SK-N-SH treated with all-trans-retinoic acid at 6 μM for 48 hours (cell line): ENCODE data around the gene AMOT.

ENCODE experiments used
- GLIS3 ChIP-seq: fragments of 250-450 bp; sonication (Bioruptor Pico); IDR thresholded peaks from 2 replicates; pipeline ENCODE4 v1.5.0; 2020; ENCODE audit warnings: mild to moderate bottlenecking, moderate library complexity
- RARB ChIP-seq: fragments of 250-450 bp; sonication (Bioruptor Pico); IDR thresholded peaks from 2 replicates; pipeline ENCODE4 v1.8.0; 2021; ENCODE audit warnings: mild to moderate bottlenecking, moderate library complexity
- ZFP30 ChIP-seq: fragments of 450-650 bp; formaldehyde crosslinking; IDR thresholded peaks from 2 replicates; pipeline ENCODE4 v1.5.0; 2022; ENCODE audit warnings: mild to moderate bottlenecking, moderate library complexity
- ZNF70 ChIP-seq: fragments of 450-650 bp; formaldehyde crosslinking; IDR thresholded peaks from 2 replicates; pipeline ENCODE4 v1.5.0; 2020; ENCODE audit warnings: mild to moderate bottlenecking, moderate library complexity
- TF ChIP-seq, protein P1 (sequence below): fragments of 250-450 bp; sonication (Bioruptor Pico); IDR thresholded peaks from 2 replicates; pipeline ENCODE4 v1.5.0; 2020; ENCODE audit warnings: mild to moderate bottlenecking, moderate library complexity

- no peak for TF ChIP-seq GLIS3 (CRISPR knock-in tag)
- TF ChIP-seq ZFP30 (CRISPR knock-in tag) = no peak
- TF ChIP-seq, protein P1, sequence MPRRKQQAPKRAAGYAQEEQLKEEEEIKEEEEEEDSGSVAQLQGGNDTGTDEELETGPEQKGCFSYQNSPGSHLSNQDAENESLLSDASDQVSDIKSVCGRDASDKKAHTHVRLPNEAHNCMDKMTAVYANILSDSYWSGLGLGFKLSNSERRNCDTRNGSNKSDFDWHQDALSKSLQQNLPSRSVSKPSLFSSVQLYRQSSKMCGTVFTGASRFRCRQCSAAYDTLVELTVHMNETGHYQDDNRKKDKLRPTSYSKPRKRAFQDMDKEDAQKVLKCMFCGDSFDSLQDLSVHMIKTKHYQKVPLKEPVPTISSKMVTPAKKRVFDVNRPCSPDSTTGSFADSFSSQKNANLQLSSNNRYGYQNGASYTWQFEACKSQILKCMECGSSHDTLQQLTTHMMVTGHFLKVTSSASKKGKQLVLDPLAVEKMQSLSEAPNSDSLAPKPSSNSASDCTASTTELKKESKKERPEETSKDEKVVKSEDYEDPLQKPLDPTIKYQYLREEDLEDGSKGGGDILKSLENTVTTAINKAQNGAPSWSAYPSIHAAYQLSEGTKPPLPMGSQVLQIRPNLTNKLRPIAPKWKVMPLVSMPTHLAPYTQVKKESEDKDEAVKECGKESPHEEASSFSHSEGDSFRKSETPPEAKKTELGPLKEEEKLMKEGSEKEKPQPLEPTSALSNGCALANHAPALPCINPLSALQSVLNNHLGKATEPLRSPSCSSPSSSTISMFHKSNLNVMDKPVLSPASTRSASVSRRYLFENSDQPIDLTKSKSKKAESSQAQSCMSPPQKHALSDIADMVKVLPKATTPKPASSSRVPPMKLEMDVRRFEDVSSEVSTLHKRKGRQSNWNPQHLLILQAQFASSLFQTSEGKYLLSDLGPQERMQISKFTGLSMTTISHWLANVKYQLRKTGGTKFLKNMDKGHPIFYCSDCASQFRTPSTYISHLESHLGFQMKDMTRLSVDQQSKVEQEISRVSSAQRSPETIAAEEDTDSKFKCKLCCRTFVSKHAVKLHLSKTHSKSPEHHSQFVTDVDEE (CRISPR knock-in tag) = no peak
- no peak for TF ChIP-seq RARB (CRISPR knock-in tag)
- TF ChIP-seq ZNF70 (CRISPR knock-in tag) = no peak
Measured at GRCh38 chrX:112808007-112808406, 32.6 kb downstream of the AMOT start.
